Parathyroid adenoma (tissue), 2 donors: ENCODE results near the gene OSBPL9.

Experiments
- H2AFZ ChIP-seq: fragments of 300-600 bp; sonication (generic); one replicate; pipeline ENCODE4 v1.7.0; 2017; ENCODE audit warnings: antibody characterized with exemption, mild to moderate bottlenecking
- H3K27ac ChIP-seq: fragments of 300-600 bp; sonication (generic); one replicate; pipeline ENCODE4 v1.7.0; 2017
- H3K27me3 ChIP-seq: fragments of 300-600 bp; sonication (generic); one replicate; pipeline ENCODE4 v1.7.0; 2017; ENCODE audit warnings: low read length; ENCODE audit not compliant: control insufficient read depth, insufficient read depth
- H3K36me3 ChIP-seq: fragments of 300-600 bp; sonication (generic); one replicate; pipeline ENCODE4 v1.7.0; 2017; ENCODE audit warnings: low read length; ENCODE audit not compliant: control insufficient read depth, insufficient read depth
- H3K4me1 ChIP-seq: fragments of 300-600 bp; sonication (generic); one replicate; pipeline ENCODE4 v1.7.0; 2017; ENCODE audit warnings: control low read depth
- H3K4me2 ChIP-seq: fragments of 300-600 bp; sonication (generic); one replicate; pipeline ENCODE4 v1.7.0; 2017; ENCODE audit warnings: low read length
- H3K4me3 ChIP-seq: fragments of 300-600 bp; sonication (generic); one replicate; pipeline ENCODE4 v1.7.0; 2017; ENCODE audit warnings: low read depth, low read length
- H3K79me2 ChIP-seq: fragments of 300-600 bp; sonication (generic); one replicate; pipeline ENCODE4 v1.7.0; 2017; ENCODE audit warnings: control low read depth
- H3K9ac ChIP-seq: fragments of 300-600 bp; sonication (generic); one replicate; pipeline ENCODE4 v1.7.0; 2017; ENCODE audit warnings: mild to moderate bottlenecking
- H3K9me3 ChIP-seq: fragments of 300-600 bp; sonication (generic); one replicate; pipeline ENCODE4 v1.7.0; 2017; ENCODE audit warnings: low read length; ENCODE audit not compliant: control insufficient read depth
- CTCF ChIP-seq: fragments of 300-600 bp; sonication (generic); IDR thresholded peaks from one replicate; pipeline ENCODE4 v1.7.0; 2017; ENCODE audit warnings: antibody characterized with exemption, mild to moderate bottlenecking
- donor health status: primary hyperparathyroidism.

The OSBPL9 gene

GRCh38 chr1:51570063-51570710 is 46.7 kb upstream of the OSBPL9 start:
- Histone ChIP-seq H3K4me3 (no peak overlapping the region), H2AFZ (peak overlapping the region; percentile 68), H3K9me3 (no peaks in the 10 kb centered on the region), H3K9ac (no peak overlapping the region), H3K27me3 (no peaks in the 10 kb centered on the region), H3K4me2 (no peak overlapping the region), H3K4me1 (no peaks in the 10 kb centered on the region), H3K27ac (no peak overlapping the region), H3K36me3 (no peaks in the 10 kb centered on the region), H3K79me2 (no peaks in the 10 kb centered on the region)
- no peak for TF ChIP-seq CTCF

GRCh38 chr1:51572365-51572764 is 44.5 kb upstream of the OSBPL9 start:
- no peaks in the 10 kb centered on the region for H3K9me3 ChIP-seq
- no peaks in the 10 kb centered on the region for H3K79me2 ChIP-seq
- H3K27ac ChIP-seq = no peak overlapping the region
- no peak overlapping the region for H2AFZ ChIP-seq
- H3K4me1 ChIP-seq = no peaks in the 10 kb centered on the region
- H3K36me3 ChIP-seq = no peaks in the 10 kb centered on the region
- H3K9ac ChIP-seq = no peak overlapping the region
- no peak overlapping the region for H3K4me2 ChIP-seq
- no peaks in the 10 kb centered on the region for H3K27me3 ChIP-seq
- no peak for TF ChIP-seq CTCF
- H3K4me3 ChIP-seq = no peak overlapping the region

- Histone ChIP-seq H3K4me1 (no peaks in the 10 kb centered on the region), H3K36me3 (no peaks in the 10 kb centered on the region), H3K9me3 (no peaks in the 10 kb centered on the region), H3K9ac (no peak overlapping the region), H3K4me3 (no peak overlapping the region), H3K27me3 (no peaks in the 10 kb centered on the region), H2AFZ (no peak overlapping the region), H3K79me2 (no peaks in the 10 kb centered on the region), H3K27ac (no peak overlapping the region), H3K4me2 (no peak overlapping the region)
- TF ChIP-seq CTCF = no peak
Observed at GRCh38 chr1:51574796-51575195, 42.1 kb upstream of the OSBPL9 start.

- no peak overlapping the region for H3K4me2 ChIP-seq
- H3K27ac ChIP-seq = no peak overlapping the region
- H3K4me1 ChIP-seq = no peaks in the 10 kb centered on the region
- no peaks in the 10 kb centered on the region for H3K27me3 ChIP-seq
- H3K79me2 ChIP-seq = no peaks in the 10 kb centered on the region
- H3K4me3 ChIP-seq = no peak overlapping the region
- H3K36me3 ChIP-seq = no peaks in the 10 kb centered on the region
- TF ChIP-seq CTCF = no peak
- no peak overlapping the region for H3K9ac ChIP-seq
- H2AFZ ChIP-seq = no peak overlapping the region
- H3K9me3 ChIP-seq = no peaks in the 10 kb centered on the region
Observed at GRCh38 chr1:51575406-51576084, 41.3 kb upstream of the OSBPL9 start.

GRCh38 chr1:51576085-51576444 is 40.8 kb upstream of the OSBPL9 start:
- Histone ChIP-seq H2AFZ (no peak overlapping the region), H3K4me3 (no peak overlapping the region), H3K27me3 (no peaks in the 10 kb centered on the region), H3K36me3 (no peaks in the 10 kb centered on the region), H3K9ac (no peak overlapping the region), H3K4me2 (no peak overlapping the region), H3K27ac (no peak overlapping the region), H3K9me3 (no peaks in the 10 kb centered on the region), H3K4me1 (no peaks in the 10 kb centered on the region), H3K79me2 (no peaks in the 10 kb centered on the region)
- no peak for TF ChIP-seq CTCF
